Measurements from ENCODE around the gene HYAL3. TPM values are rescaled to one million over a fixed set of nuclear protein-coding genes. Genes with fewer than 3 reads are reported as not detected.
"Not testable (repeated sequence)": the region's sequence is repeated elsewhere in the genome, so short reads cannot be mapped to it uniquely, and the experiment has no call there.

Gene HYAL3
- polyA plus RNA-seq, 2 donors, result 3.4 to 5.1 TPM

GRCh38 chr3:50267280-50267913, 31.8 kb downstream of the HYAL3 start:
- Histone ChIP-seq H3K4me1 (ENCODE audit: control insufficient read depth in 2 of 2, insufficient read depth in 2 of 2, low read length in 1 of 2) (peaks cover 13 to 33% of the 10 kb centered on the region in 2 donors), H3K27ac (ENCODE audit: low read depth in 2 of 2, low read length in 1 of 2) (peak overlapping the region; percentile 71 to 88), H3K9me3 (ENCODE audit: control insufficient read depth in 2 of 2, insufficient read depth in 1 of 2, low read depth in 1 of 2, low read length in 1 of 2) (no peaks in the 10 kb centered on the region), H3K4me3 (ENCODE audit: low read depth in 1 of 2, low read length in 2 of 2) (peak overlapping the region; percentile 26 to 28), H3K27me3 (ENCODE audit: control insufficient read depth in 1 of 2, insufficient read depth in 2 of 2, low read length in 2 of 2) (no peaks in the 10 kb centered on the region), H3K36me3 (ENCODE audit: control insufficient read depth in 2 of 2, insufficient read depth in 2 of 2, low read length in 1 of 2) (no peaks in the 10 kb centered on the region)
- WGBS, 2 donors, result 5 to 12% methylated on average over 20 to 22 of the region's 22 CpGs

GRCh38 chr3:50266836-50267235, 32.4 kb downstream of the HYAL3 start:
- 57 to 68% methylated on average over 7 of the region's 7 CpGs for WGBS, 2 donors
- Histone ChIP-seq H3K4me1 (ENCODE audit: control insufficient read depth in 2 of 2, insufficient read depth in 2 of 2, low read length in 1 of 2) (peaks cover 13 to 33% of the 10 kb centered on the region in 2 donors), H3K27ac (ENCODE audit: low read depth in 2 of 2, low read length in 1 of 2) (peak overlapping the region; percentile 71 to 88), H3K4me3 (ENCODE audit: low read depth in 1 of 2, low read length in 2 of 2) (peak overlapping the region; percentile 26 to 28), H3K27me3 (ENCODE audit: control insufficient read depth in 1 of 2, insufficient read depth in 2 of 2, low read length in 2 of 2) (no peaks in the 10 kb centered on the region), H3K9me3 (ENCODE audit: control insufficient read depth in 2 of 2, insufficient read depth in 1 of 2, low read depth in 1 of 2, low read length in 1 of 2) (no peaks in the 10 kb centered on the region), H3K36me3 (ENCODE audit: control insufficient read depth in 2 of 2, insufficient read depth in 2 of 2, low read length in 1 of 2) (no peaks in the 10 kb centered on the region)

- H3K9me3 ChIP-seq (ENCODE audit: control insufficient read depth in 2 of 2, insufficient read depth in 1 of 2, low read depth in 1 of 2, low read length in 1 of 2), result no peaks in the 10 kb centered on the region
- H3K27me3 ChIP-seq (ENCODE audit: control insufficient read depth in 1 of 2, insufficient read depth in 2 of 2, low read length in 2 of 2), result no peaks in the 10 kb centered on the region
- peak overlapping the region; percentile 84 to 88 for H3K27ac ChIP-seq (ENCODE audit: low read depth in 2 of 2, low read length in 1 of 2)
- H3K4me3 ChIP-seq (ENCODE audit: low read depth in 1 of 2, low read length in 2 of 2), result no peak overlapping the region
- peaks cover 13 to 33% of the 10 kb centered on the region in 2 donors for H3K4me1 ChIP-seq (ENCODE audit: control insufficient read depth in 2 of 2, insufficient read depth in 2 of 2, low read length in 1 of 2)
- 77 to 81% methylated on average over 6 of the region's 6 CpGs for WGBS, 2 donors
- no peaks in the 10 kb centered on the region for H3K36me3 ChIP-seq (ENCODE audit: control insufficient read depth in 2 of 2, insufficient read depth in 2 of 2, low read length in 1 of 2)
Observed at GRCh38 chr3:50266017-50266416, 33.2 kb downstream of the HYAL3 start.

GRCh38 chr3:50265571-50265970, 33.6 kb downstream of the HYAL3 start:
- H3K9me3 ChIP-seq (ENCODE audit: control insufficient read depth in 2 of 2, insufficient read depth in 1 of 2, low read depth in 1 of 2, low read length in 1 of 2), result no peaks in the 10 kb centered on the region
- no peaks in the 10 kb centered on the region for H3K27me3 ChIP-seq (ENCODE audit: control insufficient read depth in 1 of 2, insufficient read depth in 2 of 2, low read length in 2 of 2)
- 57 to 67% methylated on average over 1 of the region's 1 CpG for WGBS, 2 donors
- H3K4me1 ChIP-seq (ENCODE audit: control insufficient read depth in 2 of 2, insufficient read depth in 2 of 2, low read length in 1 of 2), result peaks cover 13 to 30% of the 10 kb centered on the region in 2 donors
- peak overlapping the region; percentile 84 to 88 for H3K27ac ChIP-seq (ENCODE audit: low read depth in 2 of 2, low read length in 1 of 2)
- no peaks in the 10 kb centered on the region for H3K36me3 ChIP-seq (ENCODE audit: control insufficient read depth in 2 of 2, insufficient read depth in 2 of 2, low read length in 1 of 2)
- no peak overlapping the region for H3K4me3 ChIP-seq (ENCODE audit: low read depth in 1 of 2, low read length in 2 of 2)

GRCh38 chr3:50264964-50265485, 34.2 kb downstream of the HYAL3 start:
- no peaks in the 10 kb centered on the region for H3K27me3 ChIP-seq (ENCODE audit: control insufficient read depth in 1 of 2, insufficient read depth in 2 of 2, low read length in 2 of 2)
- peak overlapping the region; percentile 84 to 88 for H3K27ac ChIP-seq (ENCODE audit: low read depth in 2 of 2, low read length in 1 of 2)
- peaks cover 12 to 32% of the 10 kb centered on the region in 2 donors for H3K4me1 ChIP-seq (ENCODE audit: control insufficient read depth in 2 of 2, insufficient read depth in 2 of 2, low read length in 1 of 2)
- no peaks in the 10 kb centered on the region for H3K9me3 ChIP-seq (ENCODE audit: control insufficient read depth in 2 of 2, insufficient read depth in 1 of 2, low read depth in 1 of 2, low read length in 1 of 2)
- WGBS, 2 donors, result 65 to 66% methylated on average over 7 of the region's 7 CpGs
- no peaks in the 10 kb centered on the region for H3K36me3 ChIP-seq (ENCODE audit: control insufficient read depth in 2 of 2, insufficient read depth in 2 of 2, low read length in 1 of 2)
- no peak overlapping the region for H3K4me3 ChIP-seq (ENCODE audit: low read depth in 1 of 2, low read length in 2 of 2)

- no peak overlapping the region for H3K4me3 ChIP-seq (ENCODE audit: low read depth in 1 of 2, low read length in 2 of 2)
Observed at GRCh38 chr3:50264383-50264963, 34.7 kb downstream of the HYAL3 start.

GRCh38 chr3:50263478-50264382, 35.5 kb downstream of the HYAL3 start:
- Histone ChIP-seq H3K4me1 (ENCODE audit: control insufficient read depth in 2 of 2, insufficient read depth in 2 of 2, low read length in 1 of 2) (peaks cover 3 to 26% of the 10 kb centered on the region in 2 donors), H3K27ac (ENCODE audit: low read depth in 2 of 2, low read length in 1 of 2) (peak overlapping the region; percentile 69 to 84), H3K9me3 (ENCODE audit: control insufficient read depth in 2 of 2, insufficient read depth in 1 of 2, low read depth in 1 of 2, low read length in 1 of 2) (no peaks in the 10 kb centered on the region), H3K27me3 (ENCODE audit: control insufficient read depth in 1 of 2, insufficient read depth in 2 of 2, low read length in 2 of 2) (no peaks in the 10 kb centered on the region), H3K4me3 (ENCODE audit: low read depth in 1 of 2, low read length in 2 of 2) (no peak overlapping the region), H3K36me3 (ENCODE audit: control insufficient read depth in 2 of 2, insufficient read depth in 2 of 2, low read length in 1 of 2) (no peaks in the 10 kb centered on the region)
- WGBS, 2 donors, result 58 to 60% methylated on average over 6 of the region's 6 CpGs

More at GRCh38 chr3:50264383-50264963, 34.7 kb downstream of the HYAL3 start:
- H3K36me3 ChIP-seq (ENCODE audit: control insufficient read depth in 2 of 2, insufficient read depth in 2 of 2, low read length in 1 of 2), result no peaks in the 10 kb centered on the region
- no peaks in the 10 kb centered on the region for H3K27me3 ChIP-seq (ENCODE audit: control insufficient read depth in 1 of 2, insufficient read depth in 2 of 2, low read length in 2 of 2)
- H3K27ac ChIP-seq (ENCODE audit: low read depth in 2 of 2, low read length in 1 of 2), result peak overlapping the region; percentile 69 to 84
- WGBS, 2 donors, result 26 to 35% methylated on average over 7 of the region's 7 CpGs
- peaks cover 9 to 30% of the 10 kb centered on the region in 2 donors for H3K4me1 ChIP-seq (ENCODE audit: control insufficient read depth in 2 of 2, insufficient read depth in 2 of 2, low read length in 1 of 2)
- H3K9me3 ChIP-seq (ENCODE audit: control insufficient read depth in 2 of 2, insufficient read depth in 1 of 2, low read depth in 1 of 2, low read length in 1 of 2), result no peaks in the 10 kb centered on the region

- Histone ChIP-seq H3K27ac (ENCODE audit: low read depth in 2 of 2, low read length in 1 of 2) (peak overlapping the region in 1 of 2 donors; percentile 5), H3K4me1 (ENCODE audit: control insufficient read depth in 2 of 2, insufficient read depth in 2 of 2, low read length in 1 of 2) (peaks cover under 1 to 17% of the 10 kb centered on the region in 2 donors), H3K36me3 (ENCODE audit: control insufficient read depth in 2 of 2, insufficient read depth in 2 of 2, low read length in 1 of 2) (peaks cover 2 to 6% of the 10 kb centered on the region in 2 donors), H3K4me3 (ENCODE audit: low read depth in 1 of 2, low read length in 2 of 2) (no peak overlapping the region), H3K9me3 (ENCODE audit: control insufficient read depth in 2 of 2, insufficient read depth in 1 of 2, low read depth in 1 of 2, low read length in 1 of 2) (no peaks in the 10 kb centered on the region), H3K27me3 (ENCODE audit: control insufficient read depth in 1 of 2, insufficient read depth in 2 of 2, low read length in 2 of 2) (no peaks in the 10 kb centered on the region)
- 85% methylated on average over 7 of the region's 7 CpGs for WGBS, 2 donors
Observed at GRCh38 chr3:50262778-50263177, 36.4 kb downstream of the HYAL3 start.

GRCh38 chr3:50262200-50262599, 37.0 kb downstream of the HYAL3 start:
- not testable (repeated sequence) for H3K36me3 ChIP-seq (ENCODE audit: control insufficient read depth in 2 of 2, insufficient read depth in 2 of 2, low read length in 1 of 2); H3K9me3 ChIP-seq (ENCODE audit: control insufficient read depth in 2 of 2, insufficient read depth in 1 of 2, low read depth in 1 of 2, low read length in 1 of 2); H3K4me3 ChIP-seq (ENCODE audit: low read depth in 1 of 2, low read length in 2 of 2); H3K27ac ChIP-seq (ENCODE audit: low read depth in 2 of 2, low read length in 1 of 2); H3K27me3 ChIP-seq (ENCODE audit: control insufficient read depth in 1 of 2, insufficient read depth in 2 of 2, low read length in 2 of 2)
- peaks cover 0 to 15% of the 10 kb centered on the region in 2 donors for H3K4me1 ChIP-seq (ENCODE audit: control insufficient read depth in 2 of 2, insufficient read depth in 2 of 2, low read length in 1 of 2)
- WGBS, 2 donors, result 94 to 97% methylated on average over 4 of the region's 4 CpGs
